CMK (cell line): ENCODE measurements around the gene CYBC1.

Experiments used
- DNase-seq: peaks from one replicate; pipeline ENCODE4 v3.0.0-alpha.2; 2010; ENCODE audit warnings: low read depth

Gene CYBC1

DNA sequence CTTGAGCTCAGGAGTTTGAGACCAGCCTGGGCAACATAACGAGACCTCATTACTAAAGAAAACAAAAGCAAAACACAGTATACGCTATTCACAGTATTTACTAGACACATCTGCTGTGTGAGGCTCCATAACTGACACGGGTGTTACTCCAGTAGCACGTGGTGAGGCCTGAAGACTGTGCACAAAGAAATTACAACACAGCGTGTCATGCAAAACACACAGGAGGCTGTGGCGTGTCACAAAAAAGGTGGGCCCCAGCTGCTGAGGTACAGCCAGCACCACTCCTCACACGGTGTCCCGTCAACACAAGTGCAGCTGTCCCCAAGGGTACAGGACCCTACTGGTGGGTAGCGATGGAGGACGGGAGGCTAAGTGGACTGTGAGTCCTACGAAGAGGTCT, 2.7 kb downstream of the CYBC1 start:
- DNase-seq = no peak

DNA sequence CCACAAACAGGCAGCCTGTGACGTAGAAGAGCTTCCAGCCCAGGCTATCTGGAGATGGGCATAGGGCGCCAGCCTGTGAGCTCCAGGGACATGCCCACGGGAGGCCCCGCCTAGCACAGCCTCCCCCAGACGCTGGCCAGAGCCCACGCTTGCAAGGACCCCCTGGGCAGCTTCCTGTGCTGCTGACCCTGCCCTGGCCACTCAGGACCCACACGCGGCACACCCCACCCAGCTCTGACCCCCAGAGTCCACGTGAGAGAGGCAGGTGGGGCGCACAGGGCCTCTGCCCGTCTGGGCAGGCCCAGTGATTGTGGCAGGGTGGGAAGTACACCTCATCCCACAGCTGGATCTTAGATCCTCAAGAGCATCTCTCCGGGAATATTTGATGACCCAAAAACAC, 3.9 kb downstream of the CYBC1 start:
- DNase-seq = no peak

DNA sequence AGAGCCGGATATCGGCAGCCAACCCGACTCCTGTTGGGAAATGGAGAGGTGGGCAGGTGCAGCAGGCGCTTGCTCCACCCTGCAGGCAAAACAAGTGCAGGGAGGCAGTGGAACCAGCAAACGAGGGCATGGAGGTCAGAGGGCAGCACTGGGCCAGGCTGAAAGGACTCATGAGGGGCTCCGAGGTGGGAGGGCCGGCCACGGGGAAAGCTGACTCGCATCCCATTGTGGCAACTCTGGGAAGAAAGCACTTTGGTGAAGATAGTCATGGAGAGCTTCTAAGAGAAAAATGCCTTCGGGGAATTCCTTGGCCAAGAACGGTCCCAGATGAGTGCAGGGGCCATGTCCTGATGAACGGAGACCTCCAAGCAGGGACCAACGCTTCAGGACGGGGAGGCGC, 4.4 kb downstream of the CYBC1 start:
- no peak for DNase-seq

DNA sequence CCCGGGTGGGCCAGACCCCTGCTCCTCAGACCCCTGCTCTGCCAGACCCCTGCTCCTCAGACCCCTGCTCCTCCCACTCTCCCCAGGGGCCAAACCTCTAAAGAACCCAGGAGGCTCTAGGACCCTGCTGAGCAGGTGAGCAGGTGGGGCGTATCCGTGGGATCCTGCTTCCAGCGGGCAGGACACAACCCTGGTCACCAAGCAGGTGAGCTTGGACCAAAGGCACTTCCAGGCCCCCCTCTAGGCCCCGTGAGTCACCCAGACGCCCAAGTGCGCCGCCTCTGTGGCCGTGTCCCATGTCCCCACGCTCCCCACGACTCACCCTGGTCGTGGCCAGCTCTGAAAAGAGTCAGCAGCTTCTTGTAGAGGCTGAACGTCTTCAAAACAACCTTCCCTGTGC, 5.0 kb downstream of the CYBC1 start:
- no peak for DNase-seq

DNA sequence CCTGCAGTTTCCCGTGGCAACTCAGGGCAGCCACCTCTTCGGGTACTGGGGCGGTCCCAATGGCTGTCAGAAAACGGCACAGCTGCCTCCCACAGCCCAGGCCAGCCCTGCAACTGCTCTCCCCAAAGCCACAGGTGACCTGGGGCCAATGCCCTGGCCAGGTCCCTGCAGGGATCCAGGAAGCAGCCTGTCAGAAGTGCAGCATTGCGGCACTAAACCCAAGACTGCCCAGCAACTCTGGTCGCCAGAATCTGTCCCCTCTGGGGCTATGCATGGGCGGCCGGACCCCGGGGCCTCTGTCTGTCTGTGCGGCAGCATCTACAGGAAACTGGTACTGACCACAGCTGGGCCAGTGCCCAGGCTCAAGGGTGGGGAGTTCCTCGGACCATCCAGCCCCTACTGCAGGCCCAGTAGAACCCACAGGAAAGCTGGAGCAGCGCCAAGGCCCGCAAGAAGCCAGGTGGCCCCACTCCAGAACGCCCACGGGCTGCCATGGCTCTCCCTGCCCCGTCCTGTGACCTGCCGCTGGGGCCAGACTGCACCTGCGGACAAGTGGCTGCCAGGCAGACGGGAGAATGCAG, 5.5 kb downstream of the CYBC1 start:
- DNase-seq = no peak

DNA sequence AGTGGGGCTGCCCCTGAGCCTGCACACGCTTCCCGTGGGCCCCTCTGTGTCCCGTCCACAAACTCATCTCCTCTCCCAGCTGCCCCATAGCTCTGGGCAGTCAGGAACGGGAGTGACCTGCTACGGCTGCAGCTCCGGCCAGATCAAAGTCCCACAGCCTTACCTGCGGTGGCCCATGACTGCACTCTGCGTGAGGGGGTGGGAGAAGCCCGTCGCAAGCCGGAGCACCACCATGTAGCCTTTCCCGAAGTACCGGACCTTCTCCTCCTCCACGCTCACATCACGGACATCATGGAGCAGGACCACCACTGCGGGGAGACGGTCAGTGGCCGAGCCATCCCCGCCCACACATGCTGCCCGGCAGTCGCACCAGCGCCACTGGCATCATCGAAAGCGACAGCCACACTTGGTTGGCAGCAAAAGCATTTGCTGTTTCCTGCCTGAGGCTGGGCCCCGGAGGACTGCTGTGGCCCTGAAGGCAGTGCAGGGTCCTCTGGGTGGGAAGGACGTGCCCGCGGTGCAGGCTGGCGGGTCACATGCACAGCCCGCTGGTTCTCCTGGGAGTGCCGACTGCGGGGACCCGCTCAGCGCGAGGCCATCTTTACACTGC, 6.2 kb downstream of the CYBC1 start:
- no peak for DNase-seq

DNA sequence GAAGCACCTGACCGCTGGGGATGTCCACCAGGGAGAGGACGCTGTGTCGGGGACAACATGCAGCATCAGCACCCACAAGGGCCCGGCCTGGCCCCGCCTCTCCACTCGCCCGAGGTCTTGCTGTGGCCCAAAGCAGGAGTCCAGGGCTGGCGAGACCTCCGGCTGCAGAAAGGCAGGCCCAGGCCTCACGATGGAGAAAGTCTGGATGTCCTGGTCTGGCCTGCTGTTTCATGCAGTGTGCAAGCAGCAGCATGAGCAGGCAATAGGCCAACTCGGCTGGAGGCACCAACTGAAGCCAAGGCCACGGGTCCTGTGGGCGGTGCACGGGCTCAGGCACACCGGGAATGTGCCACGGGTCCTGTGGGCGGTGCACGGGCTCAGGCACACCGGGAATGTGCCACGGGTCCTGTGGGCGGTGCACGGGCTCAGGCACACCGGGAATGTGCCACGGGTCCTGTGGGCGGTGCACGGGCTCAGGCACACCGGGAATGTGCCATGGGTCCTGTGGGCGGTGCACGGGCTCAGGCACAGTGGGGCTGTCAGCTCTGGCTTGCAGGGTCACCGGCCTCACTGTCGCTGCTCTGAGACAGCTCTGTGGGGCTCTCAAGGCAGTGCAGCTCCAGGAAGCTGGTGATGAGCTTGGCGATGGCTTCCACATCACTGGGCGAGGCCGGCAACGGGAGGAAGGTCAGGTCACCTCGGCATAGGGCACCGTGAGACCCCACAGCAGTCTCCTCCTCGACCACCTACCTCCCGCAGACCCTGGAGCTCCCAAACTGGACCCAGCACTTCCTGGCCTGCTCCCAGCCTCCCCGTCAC, 6.9 kb downstream of the CYBC1 start:
- no peak for DNase-seq

DNA sequence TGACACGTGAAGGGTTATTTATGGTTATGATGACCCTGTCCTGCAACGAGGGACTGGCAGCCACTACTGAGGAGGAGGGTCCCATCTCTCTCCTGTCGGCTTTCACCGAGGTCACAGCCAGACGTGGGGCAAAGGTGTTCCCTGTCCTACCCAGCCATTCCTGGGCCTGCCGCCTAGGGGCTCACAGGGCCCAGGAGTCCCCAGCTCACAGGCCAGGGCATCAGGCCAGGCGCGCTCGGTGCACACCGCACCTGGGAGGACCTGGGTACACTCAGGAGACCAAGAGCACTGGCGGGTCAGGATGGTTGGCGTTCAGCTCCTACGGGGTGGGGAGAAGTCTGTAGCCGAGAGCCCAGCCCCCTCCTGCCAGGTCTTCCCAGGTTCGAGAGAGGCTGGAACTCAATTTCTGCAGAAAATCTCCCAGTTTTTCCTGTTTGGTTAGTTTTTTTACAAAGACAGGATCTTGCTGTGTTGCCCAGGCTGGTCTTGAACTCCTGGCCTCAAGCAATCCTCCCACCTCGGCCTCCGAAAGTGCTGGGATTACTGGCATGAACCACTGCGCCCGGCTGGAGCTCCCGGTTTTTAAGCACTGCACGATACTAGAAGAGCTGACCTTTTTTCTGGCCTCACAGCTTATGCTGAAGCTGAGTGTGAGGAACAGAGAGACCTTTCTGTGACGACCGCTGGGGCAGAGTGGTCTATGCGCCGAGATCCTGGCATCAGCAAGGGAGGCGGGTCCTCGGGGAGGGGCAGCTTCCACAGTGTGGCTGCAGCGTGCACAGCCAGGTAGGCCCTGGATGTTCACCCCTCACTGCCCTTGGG, 7.7 kb downstream of the CYBC1 start:
- DNase-seq = no peak

DNA sequence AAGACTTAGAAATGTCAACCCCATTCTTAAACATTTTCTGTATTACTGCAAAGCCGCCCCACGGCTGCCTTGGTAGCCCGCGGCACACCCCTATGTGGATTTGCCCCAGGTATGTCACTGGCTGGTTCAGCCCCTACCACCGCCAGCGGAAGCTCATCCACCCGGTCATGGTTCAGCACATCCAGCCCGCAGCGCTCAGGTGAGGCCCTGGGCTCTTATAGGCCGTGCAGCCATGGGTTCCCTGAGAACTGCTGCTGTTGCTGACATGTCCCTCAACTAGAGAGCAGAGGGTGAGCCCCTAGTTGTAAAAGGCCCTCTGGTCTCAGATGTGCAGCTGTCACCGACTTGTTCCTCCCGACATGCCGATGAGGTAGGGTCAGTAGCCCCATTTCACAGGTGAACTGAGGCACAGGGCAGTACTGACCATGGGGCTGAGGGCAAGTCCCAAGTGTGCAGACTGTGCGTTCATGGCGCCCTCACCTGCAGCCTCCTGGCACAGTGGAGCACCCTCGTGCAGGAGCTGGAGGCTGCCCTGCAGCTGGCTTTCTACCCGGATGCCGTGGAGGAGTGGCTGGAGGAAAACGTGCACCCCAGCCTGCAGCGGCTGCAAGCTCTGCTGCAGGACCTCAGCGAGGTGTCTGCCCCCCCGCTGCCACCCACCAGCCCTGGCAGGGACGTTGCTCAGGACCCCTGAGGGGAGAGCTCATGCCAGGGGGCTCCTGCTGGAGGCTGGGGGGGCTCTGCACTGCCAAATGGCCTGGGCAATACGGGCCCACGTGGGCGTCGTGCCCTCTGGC, 8.7 kb downstream of the CYBC1 start:
- no peak for DNase-seq

DNA sequence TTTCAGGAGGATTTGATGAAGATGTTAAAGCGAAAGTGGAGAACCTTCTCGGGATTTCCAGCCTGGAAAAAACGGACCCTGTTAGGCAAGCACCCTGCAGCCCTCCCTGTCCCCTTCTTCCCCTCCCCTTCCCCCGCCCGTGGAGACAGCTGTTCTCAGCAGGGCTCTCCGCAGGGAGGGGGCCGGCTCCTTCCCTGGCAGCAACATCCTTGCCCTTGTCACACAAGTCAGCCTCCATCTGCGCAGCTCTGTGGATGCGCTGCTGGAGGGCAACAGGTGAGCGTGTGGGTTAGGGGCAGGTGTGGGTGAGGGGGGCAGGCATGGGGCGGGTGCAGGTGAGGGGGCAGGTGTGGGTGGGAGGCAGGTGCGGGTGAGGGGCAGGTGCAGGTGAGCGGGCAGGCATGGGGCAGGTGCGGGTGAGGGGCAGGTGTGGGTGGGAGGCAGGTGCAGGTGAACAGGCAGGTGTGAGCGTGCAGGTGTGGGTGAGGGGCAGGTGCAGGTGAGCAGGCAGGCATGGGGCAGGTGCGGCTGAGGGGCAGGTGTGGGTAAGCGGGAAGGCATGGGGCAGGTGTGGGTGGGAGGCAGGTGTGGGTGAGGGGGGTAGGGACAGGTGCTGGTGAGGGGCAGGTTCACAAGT, 9.4 kb downstream of the CYBC1 start:
- DNase-seq = no peak

DNA sequence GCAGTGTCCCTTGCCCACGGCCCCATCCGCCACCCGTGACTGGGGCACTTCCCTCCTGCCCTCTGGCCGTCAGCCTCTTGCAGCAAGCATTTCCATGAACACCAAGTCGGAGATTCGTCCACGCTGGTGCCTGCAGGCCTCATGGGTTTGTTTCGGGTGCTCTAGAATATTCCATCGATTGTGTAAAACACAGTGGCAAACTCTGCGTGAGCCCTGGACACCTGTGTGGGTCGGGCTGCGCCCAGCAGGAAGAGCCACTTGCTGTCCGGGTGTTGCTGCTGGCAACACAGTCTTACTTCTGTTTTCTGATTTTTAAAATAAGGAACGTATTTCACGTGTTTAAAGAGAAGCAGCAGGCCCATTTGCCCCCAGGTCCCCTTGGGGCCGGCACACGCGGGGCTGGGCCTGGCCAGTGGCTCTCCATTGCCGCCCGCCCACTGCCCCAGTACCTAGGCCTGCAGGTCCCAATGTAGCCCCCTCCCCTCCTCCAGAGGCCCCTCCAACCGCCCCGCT, 10.0 kb downstream of the CYBC1 start:
- no peak for DNase-seq

DNA sequence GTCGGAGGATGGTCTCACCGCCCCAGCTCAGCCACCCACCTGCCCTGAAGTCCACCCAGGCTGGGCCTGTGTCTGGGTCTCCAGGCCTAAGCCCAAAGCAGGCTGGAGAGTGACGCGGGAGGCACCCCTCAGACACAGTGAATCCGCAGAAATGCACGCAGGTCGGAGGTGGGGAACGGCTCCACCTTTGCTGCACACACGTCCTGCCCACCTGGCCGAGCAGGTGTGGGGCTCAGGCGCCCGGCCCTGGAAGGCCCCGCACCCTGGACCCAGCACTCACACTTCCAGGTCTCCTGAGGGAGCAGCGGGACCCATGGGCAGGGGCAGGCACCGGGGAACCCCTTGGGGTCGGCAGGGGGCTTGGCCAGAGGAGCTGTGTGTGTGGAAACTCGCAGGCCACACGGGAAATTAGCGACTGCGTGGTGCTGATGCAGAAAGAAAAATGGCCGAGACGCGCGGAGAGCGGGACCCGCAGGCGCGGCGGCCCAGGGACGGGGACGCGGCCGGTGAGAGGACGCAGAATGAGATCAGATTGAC, 10.7 kb downstream of the CYBC1 start:
- DNase-seq = no peak

DNA sequence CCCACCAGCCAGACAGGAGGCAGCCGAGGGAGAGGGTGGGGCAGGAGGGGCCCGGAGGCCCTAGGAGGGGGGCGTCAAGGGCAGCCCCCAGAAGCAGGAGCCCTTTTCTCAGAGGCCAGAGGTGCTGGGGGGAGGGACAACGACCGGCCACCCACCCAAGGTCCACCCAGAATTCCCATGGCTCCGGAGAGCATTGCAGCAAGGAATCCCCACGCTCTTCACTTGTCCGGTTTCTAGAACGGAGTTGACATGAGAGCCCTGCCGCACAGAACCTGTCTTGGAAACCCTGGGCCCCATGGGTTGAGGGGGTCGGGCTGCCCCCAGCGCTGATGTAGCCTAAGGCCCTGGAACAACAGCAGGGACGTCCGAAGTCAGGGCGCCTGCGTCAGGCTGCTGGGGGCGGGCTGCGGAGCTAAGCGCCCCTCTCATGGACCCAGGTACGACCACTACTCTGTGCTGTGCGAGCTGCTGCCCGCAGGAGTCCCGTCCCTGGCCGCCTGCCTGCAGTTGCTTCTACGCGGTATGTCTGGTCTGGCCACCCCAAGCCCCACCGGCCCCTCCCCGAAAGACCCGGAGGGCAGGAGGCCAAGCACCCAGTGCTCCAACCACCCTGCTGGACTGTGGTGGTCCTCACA, 11.2 kb downstream of the CYBC1 start:
- DNase-seq = no peak

DNA sequence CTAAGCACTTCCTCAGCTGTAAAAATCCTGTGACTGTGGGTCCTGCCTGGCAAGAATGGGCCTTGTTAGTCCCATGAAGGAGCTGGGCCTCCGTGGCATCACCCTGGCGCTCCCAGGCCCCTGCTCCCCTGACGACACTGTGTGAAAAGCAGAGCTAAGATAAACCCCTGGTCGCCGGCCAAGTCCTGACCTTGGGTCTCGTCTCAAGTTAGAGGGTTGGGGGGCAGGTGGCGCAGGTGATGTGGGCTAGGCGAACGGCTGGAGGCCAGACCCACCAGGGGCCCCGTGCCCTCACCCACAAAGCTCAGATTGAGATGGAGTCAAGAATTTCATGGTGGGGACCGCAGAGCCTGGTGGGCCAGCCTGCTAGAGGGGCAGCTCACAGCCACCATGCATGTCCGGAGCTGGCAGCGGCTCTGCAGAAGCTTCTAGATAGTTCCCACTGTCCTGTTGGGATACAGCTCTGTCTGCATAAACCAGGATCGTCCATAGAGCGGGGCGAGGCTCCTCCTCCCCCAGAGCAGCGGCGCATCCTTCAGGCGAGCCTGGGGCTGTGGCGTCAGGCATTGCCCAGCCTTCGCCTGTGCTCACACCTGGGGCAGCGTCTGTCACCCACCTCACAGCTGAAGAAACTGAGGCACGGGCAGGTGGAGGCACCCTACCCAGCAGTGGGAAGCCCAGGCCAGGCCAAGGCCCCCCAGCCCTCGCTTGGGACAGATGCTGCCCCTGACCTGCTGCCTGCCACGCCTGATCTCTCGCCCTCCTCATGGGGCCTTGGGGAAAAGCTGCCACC, 12.0 kb downstream of the CYBC1 start:
- DNase-seq = no peak

DNA sequence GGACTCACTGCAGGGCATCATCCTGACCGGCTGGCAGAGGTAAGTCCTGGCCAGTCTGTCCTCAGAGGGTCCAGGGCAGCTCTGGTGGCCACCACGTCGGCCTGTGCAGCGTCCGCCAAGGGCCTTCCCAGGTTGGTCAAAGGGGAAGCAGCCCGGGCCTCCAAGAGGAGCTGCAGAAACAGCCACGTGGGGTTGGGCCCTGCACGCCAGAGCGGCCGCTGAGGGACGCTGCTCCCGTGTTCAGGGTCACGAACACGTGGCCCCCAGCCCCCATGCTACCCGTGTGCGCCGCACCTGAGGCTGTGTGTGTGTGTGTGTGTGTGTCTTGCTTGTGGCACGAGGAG, 13.3 kb downstream of the CYBC1 start:
- DNase-seq = no peak

DNA sequence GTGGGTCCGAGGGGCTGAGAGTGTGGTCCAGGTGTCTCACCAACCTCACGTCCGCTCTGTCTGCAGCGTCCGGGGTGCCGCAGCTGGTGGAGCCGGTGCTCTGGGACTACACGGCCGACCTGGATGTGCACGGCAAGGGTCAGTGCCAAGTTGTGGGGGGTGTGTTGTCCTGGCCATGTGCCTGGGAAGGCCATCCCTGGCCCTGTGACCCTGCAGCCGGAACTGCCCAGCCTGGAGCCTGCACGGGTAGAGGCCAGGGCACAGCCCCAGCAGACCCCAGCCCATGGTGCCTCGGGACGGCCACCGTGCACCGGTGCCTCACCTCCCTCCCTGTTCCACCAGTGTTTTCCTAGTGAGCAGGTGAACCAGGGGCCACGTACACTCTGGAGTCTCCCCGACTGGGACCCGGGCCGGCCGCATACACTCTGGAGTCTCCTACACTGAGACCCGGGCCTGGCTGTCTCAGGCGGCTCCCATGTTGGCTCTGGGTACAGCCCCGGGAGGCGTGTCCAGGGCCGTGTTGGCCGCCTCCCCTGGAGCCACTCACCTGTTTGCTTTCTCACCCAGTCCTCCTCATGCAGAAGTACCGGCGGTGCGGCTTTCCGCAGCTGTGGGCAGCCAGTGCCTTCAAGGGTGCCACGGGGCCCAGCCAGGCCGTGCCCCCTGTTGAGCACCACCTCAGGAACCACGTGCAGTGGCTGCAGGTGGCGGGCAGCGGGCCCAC, 13.8 kb downstream of the CYBC1 start:
- DNase-seq = no peak

DNA sequence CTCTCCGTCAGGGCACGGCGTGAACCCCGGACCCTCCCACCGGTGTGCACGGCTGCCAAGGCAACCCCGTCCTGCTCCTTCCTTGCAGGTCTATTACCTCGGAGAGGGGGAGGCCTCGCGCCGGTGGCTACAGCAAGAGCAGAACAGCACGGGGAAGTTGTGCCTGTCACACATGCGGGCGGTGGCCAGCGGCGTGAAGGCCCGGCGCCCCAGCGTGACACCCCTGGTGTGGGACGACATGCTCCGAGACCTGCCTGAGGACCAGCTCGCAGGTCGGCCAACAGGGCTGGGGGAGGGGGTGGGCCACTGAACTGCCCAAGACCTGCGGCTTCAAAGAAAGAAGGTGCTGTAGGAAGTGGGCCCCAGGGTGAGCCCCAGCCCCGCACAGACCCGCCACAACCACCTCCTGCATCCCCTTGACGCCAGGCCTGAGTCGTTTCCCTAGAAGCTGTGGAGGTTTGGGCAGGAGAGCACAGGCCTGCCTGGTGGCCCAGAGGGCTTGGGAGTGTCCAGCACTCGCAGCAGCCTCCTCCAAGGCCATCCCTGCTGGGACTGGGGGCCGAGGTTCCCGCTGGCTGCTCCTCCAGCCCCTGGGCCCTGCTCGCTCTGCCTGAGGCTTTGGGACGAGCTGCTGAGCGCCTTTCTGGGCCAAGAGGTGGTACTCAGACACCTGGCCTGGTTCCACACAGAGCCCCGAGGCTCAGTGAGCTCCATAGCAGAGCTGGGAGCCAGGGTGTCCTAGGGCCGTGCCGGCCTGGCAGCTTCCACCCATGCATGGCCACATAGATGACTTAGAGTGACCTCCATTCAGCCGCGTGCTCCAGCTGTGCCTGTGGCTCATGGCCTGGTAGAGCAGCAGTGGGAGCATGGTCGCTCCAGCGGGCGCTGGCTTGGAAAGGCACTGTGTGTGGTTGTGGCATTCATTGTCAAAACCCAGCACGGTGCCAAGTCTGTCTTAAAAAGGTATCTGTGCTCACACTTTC, 14.7 kb downstream of the CYBC1 start:
- no peak for DNase-seq

DNA sequence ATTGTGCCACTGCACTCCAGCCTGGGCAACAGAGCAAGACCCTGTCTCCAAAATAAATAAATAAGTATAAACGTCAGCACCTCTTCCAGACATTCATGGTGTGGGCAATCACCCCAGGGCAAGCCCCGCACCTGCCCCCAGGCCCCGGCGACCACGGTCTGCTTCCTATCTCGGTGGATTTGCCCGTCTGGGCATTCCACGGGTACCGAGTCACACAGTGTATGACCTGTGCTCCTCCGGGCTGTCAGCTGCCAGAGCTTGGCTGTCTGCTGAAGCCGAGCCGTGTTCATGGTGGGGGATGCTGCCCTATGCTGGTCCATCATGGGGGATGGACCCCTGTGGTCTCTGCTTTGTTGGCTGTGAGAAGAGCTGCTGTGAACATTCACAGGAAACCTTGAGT, 15.4 kb downstream of the CYBC1 start:
- no peak for DNase-seq
